Keratinocyte (primary cell): Measurements from ENCODE around the gene KDM4B.

Experiments
- EZH2 ChIP-seq: IDR thresholded peaks from one replicate; pipeline ENCODE4 v1.6.1; 2012; ENCODE audit warnings: inconsistent platforms, mild to moderate bottlenecking, low read length, moderate library complexity
- TF ChIP-seq, protein P1 (sequence below), 3 experiments: IDR thresholded peaks in 1 of 3; conservative IDR thresholded peaks in 1 of 3; optimal IDR thresholded peaks in 1 of 3; 2 replicates in 2 of 3; 3 replicates in 1 of 3; pipeline versions ENCODE3 to v1.5.1; 2011; ENCODE audit warnings: low read length in 3 of 3, mild to moderate bottlenecking in 3 of 3, moderate library complexity in 2 of 3, control low read depth in 1 of 3, inconsistent platforms in 1 of 3; ENCODE audit not compliant: insufficient read depth in 2 of 3; ENCODE audit errors: extremely low read depth in 1 of 3

DNA sequence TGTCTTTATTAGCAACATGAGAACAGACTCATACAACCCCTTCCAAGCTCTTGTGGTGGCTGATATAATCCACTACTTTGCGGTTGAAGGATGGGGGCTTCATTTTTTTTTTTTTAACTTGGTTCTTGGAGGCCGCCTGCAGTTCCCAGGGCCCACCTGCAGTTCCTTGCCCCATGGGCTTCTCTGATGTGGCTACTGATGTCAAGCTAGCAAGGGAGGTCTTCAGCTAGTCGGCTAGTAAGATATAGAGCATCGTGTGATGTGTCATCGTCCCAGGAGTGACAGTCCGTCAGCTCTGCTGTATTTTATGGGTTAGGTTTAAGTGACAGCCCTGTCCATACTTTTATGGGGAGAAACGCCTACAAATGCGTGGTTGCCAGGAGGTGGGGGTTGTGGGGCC, 33.5 kb upstream of the KDM4B start:
- TF ChIP-seq, protein P1, sequence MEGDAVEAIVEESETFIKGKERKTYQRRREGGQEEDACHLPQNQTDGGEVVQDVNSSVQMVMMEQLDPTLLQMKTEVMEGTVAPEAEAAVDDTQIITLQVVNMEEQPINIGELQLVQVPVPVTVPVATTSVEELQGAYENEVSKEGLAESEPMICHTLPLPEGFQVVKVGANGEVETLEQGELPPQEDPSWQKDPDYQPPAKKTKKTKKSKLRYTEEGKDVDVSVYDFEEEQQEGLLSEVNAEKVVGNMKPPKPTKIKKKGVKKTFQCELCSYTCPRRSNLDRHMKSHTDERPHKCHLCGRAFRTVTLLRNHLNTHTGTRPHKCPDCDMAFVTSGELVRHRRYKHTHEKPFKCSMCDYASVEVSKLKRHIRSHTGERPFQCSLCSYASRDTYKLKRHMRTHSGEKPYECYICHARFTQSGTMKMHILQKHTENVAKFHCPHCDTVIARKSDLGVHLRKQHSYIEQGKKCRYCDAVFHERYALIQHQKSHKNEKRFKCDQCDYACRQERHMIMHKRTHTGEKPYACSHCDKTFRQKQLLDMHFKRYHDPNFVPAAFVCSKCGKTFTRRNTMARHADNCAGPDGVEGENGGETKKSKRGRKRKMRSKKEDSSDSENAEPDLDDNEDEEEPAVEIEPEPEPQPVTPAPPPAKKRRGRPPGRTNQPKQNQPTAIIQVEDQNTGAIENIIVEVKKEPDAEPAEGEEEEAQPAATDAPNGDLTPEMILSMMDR (optimal IDR thresholded peaks at IDR 0.05 in 1 of 3, IDR thresholded peaks at IDR 0.05 in 1 of 3, conservative IDR thresholded peaks at IDR 0.05 in 1 of 3; ENCODE audit: extremely low read depth in 1 of 3, insufficient read depth in 2 of 3, low read length in 3 of 3): no peak
- no peak for TF ChIP-seq EZH2
